HUES6 (cell line): Measurements from ENCODE around the gene ETFBKMT.

ENCODE experiments used
- H3K27ac ChIP-seq: 2 replicates; pipeline ENCODE4 v1.7.0; 2013; ENCODE audit warnings: low read depth, mild to moderate bottlenecking, low read length, inconsistent platforms
- H3K27me3 ChIP-seq: 2 replicates; pipeline ENCODE4 v1.6.1; 2013; ENCODE audit warnings: low read length; ENCODE audit not compliant: control insufficient read depth, insufficient read depth
- H3K36me3 ChIP-seq: 2 replicates; pipeline ENCODE4 v1.6.1; 2013; ENCODE audit warnings: low read length; ENCODE audit not compliant: control insufficient read depth, insufficient read depth
- H3K4me1 ChIP-seq: 2 replicates; pipeline ENCODE4 v1.6.1; 2013; ENCODE audit warnings: low read length; ENCODE audit not compliant: control insufficient read depth, insufficient read depth
- H3K4me3 ChIP-seq: 2 replicates; pipeline ENCODE4 v1.5.1; 2013; ENCODE audit warnings: low read depth, low read length
- H3K9ac ChIP-seq: one replicate; pipeline ENCODE4 v1.6.1; 2013; ENCODE audit warnings: mild to moderate bottlenecking, low read length
- H3K9me3 ChIP-seq: 2 replicates; pipeline ENCODE4 v1.6.1; 2013; ENCODE audit warnings: low read depth, low read length; ENCODE audit not compliant: control insufficient read depth, insufficient read depth

The ETFBKMT gene

GRCh38 chr12:31659087-31659942 is at the start of gene ETFBKMT:
ETFBKMT (plus strand) TSS chr12:31659688; CDS start chr12:31661954, 2,266 bp downstream.
- H3K36me3 ChIP-seq: no peaks in the 10 kb centered on the region
- H3K27ac ChIP-seq: peak within 1 kb of the TSS; percentile 33
- peaks cover 14% of the 10 kb centered on the region for H3K4me1 ChIP-seq
- H3K9ac ChIP-seq: peak within 1 kb of the TSS; percentile 83
- peak within 1 kb of the TSS; percentile 82 for H3K4me3 ChIP-seq
- no peaks in the 10 kb centered on the region for H3K27me3 ChIP-seq
- peaks cover 7% of the 10 kb centered on the region for H3K9me3 ChIP-seq

GRCh38 chr12:31612819-31613218 is 46.7 kb upstream of the ETFBKMT start:
- no peak overlapping the region for H3K4me3 ChIP-seq
- H3K9ac ChIP-seq: no peak overlapping the region
- H3K4me1 ChIP-seq: no peaks in the 10 kb centered on the region
- H3K27ac ChIP-seq: no peak overlapping the region
- H3K9me3 ChIP-seq: peaks cover 14% of the 10 kb centered on the region
- no peaks in the 10 kb centered on the region for H3K27me3 ChIP-seq
- H3K36me3 ChIP-seq: no peaks in the 10 kb centered on the region

- H3K27me3 ChIP-seq: no peaks in the 10 kb centered on the region
- no peaks in the 10 kb centered on the region for H3K4me1 ChIP-seq
- H3K27ac ChIP-seq: no peak overlapping the region
- H3K9ac ChIP-seq: no peak overlapping the region
- H3K4me3 ChIP-seq: no peak overlapping the region
- H3K9me3 ChIP-seq: no peaks in the 10 kb centered on the region
- H3K36me3 ChIP-seq: no peaks in the 10 kb centered on the region
These were observed 41.1 kb upstream of the ETFBKMT start for GRCh38 chr12:31618228-31619025.

GRCh38 chr12:31620311-31620710 is 39.2 kb upstream of the ETFBKMT start:
- Histone ChIP-seq H3K27me3 (no peaks in the 10 kb centered on the region), H3K9ac (no peak overlapping the region), H3K9me3 (no peaks in the 10 kb centered on the region), H3K27ac (no peak overlapping the region), H3K36me3 (no peaks in the 10 kb centered on the region), H3K4me1 (no peaks in the 10 kb centered on the region), H3K4me3 (no peak overlapping the region)

- no peaks in the 10 kb centered on the region for H3K9me3 ChIP-seq
- H3K9ac ChIP-seq: no peak overlapping the region
- no peak overlapping the region for H3K27ac ChIP-seq
- no peaks in the 10 kb centered on the region for H3K27me3 ChIP-seq
- H3K4me1 ChIP-seq: no peaks in the 10 kb centered on the region
- no peak overlapping the region for H3K4me3 ChIP-seq
- H3K36me3 ChIP-seq: no peaks in the 10 kb centered on the region
These were observed 37.5 kb upstream of the ETFBKMT start for GRCh38 chr12:31622038-31622437.

GRCh38 chr12:31626270-31626995 is 33.1 kb upstream of the ETFBKMT start:
- Histone ChIP-seq H3K27ac (no peak overlapping the region), H3K9ac (no peak overlapping the region), H3K36me3 (no peaks in the 10 kb centered on the region), H3K9me3 (no peaks in the 10 kb centered on the region), H3K4me1 (no peaks in the 10 kb centered on the region), H3K4me3 (no peak overlapping the region), H3K27me3 (no peaks in the 10 kb centered on the region)

GRCh38 chr12:31627456-31628054 is 31.9 kb upstream of the ETFBKMT start:
- Histone ChIP-seq H3K36me3 (no peaks in the 10 kb centered on the region), H3K4me1 (no peaks in the 10 kb centered on the region), H3K9ac (no peak overlapping the region), H3K9me3 (no peaks in the 10 kb centered on the region), H3K27ac (no peak overlapping the region), H3K4me3 (no peak overlapping the region), H3K27me3 (no peaks in the 10 kb centered on the region)

- no peaks in the 10 kb centered on the region for H3K27me3 ChIP-seq
- H3K4me3 ChIP-seq: no peak overlapping the region
- no peak overlapping the region for H3K9ac ChIP-seq
- no peak overlapping the region for H3K27ac ChIP-seq
- no peaks in the 10 kb centered on the region for H3K9me3 ChIP-seq
- H3K36me3 ChIP-seq: no peaks in the 10 kb centered on the region
- H3K4me1 ChIP-seq: no peaks in the 10 kb centered on the region
These were observed 29.4 kb upstream of the ETFBKMT start for GRCh38 chr12:31629756-31630732.

- H3K27ac ChIP-seq: no peak overlapping the region
- no peaks in the 10 kb centered on the region for H3K9me3 ChIP-seq
- H3K4me1 ChIP-seq: no peaks in the 10 kb centered on the region
- no peaks in the 10 kb centered on the region for H3K27me3 ChIP-seq
- no peaks in the 10 kb centered on the region for H3K36me3 ChIP-seq
- no peak overlapping the region for H3K9ac ChIP-seq
- no peak overlapping the region for H3K4me3 ChIP-seq
These were observed 28.3 kb upstream of the ETFBKMT start for GRCh38 chr12:31631023-31631724.
